Measurements from ENCODE around the gene TBC1D8. TPM values are rescaled to one million over a fixed set of nuclear protein-coding genes. Genes with fewer than 3 reads are reported as not detected.
A peak's percentile ranks its signal among the peaks of the same experiment; 100 is the strongest.

TBC1D8 gene
- total and polyA plus RNA-seq, 2 of the 13 experiments (the other 11 are each of a cell fraction or from before 2014, with no cell fraction given): 45.1 to 95.4 TPM

DNA sequence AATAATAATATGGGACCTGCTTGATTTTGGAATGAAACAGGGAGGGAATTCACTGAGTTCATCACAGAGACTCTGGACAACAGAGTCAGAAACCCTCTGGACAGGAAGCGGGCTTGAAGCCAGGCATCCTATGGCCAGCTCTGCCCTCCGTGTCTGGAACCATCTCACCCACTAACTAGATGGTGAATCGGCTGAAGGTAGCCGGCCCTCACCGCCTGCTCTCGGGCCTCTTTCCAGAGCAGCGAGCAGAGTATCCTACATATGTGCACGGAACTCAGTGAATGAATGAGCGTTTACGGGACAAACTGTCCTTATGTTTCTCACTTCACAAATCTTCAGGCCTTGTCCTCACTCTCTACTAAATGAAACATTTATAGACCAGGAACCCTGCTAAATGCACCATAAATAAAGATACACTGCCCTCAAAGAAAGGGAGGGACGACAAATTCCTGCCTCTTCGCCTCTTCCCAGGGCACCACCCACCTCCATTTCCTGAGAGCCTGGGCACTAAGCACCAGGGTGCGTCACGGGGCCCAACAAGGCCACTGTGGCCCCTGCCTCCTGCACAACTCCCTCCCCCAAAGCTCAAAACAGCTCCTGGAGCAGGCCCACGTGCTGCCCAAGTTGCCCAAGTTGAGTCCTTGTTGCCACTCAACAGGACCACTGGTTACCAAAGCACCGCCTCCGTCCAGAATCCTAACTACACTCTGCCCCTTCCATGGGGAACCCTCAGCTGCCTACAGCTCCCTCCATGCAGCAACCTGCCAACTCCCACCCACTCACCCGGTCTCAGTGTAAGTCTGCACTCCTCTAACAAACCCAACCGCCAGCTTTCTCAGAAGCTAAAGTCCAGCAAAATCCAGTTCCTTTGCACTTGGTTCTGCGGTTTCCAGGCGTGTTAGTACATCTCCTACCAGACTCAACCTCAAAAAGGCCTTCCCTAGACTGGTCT, 1.7 kb downstream of the TBC1D8 start (continued):
- TF ChIP-seq, protein P1, sequence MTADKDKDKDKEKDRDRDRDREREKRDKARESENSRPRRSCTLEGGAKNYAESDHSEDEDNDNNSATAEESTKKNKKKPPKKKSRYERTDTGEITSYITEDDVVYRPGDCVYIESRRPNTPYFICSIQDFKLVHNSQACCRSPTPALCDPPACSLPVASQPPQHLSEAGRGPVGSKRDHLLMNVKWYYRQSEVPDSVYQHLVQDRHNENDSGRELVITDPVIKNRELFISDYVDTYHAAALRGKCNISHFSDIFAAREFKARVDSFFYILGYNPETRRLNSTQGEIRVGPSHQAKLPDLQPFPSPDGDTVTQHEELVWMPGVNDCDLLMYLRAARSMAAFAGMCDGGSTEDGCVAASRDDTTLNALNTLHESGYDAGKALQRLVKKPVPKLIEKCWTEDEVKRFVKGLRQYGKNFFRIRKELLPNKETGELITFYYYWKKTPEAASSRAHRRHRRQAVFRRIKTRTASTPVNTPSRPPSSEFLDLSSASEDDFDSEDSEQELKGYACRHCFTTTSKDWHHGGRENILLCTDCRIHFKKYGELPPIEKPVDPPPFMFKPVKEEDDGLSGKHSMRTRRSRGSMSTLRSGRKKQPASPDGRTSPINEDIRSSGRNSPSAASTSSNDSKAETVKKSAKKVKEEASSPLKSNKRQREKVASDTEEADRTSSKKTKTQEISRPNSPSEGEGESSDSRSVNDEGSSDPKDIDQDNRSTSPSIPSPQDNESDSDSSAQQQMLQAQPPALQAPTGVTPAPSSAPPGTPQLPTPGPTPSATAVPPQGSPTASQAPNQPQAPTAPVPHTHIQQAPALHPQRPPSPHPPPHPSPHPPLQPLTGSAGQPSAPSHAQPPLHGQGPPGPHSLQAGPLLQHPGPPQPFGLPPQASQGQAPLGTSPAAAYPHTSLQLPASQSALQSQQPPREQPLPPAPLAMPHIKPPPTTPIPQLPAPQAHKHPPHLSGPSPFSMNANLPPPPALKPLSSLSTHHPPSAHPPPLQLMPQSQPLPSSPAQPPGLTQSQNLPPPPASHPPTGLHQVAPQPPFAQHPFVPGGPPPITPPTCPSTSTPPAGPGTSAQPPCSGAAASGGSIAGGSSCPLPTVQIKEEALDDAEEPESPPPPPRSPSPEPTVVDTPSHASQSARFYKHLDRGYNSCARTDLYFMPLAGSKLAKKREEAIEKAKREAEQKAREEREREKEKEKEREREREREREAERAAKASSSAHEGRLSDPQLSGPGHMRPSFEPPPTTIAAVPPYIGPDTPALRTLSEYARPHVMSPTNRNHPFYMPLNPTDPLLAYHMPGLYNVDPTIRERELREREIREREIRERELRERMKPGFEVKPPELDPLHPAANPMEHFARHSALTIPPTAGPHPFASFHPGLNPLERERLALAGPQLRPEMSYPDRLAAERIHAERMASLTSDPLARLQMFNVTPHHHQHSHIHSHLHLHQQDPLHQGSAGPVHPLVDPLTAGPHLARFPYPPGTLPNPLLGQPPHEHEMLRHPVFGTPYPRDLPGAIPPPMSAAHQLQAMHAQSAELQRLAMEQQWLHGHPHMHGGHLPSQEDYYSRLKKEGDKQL (CRISPR knock-in tag; IDR thresholded peaks at IDR 0.05; ENCODE audit: low read depth): no peak
- TF ChIP-seq ZNF788 (CRISPR knock-in tag; IDR thresholded peaks at IDR 0.05; ENCODE audit: borderline replicate concordance) (peak; percentile 45; the same call in 1 of the 2 replicates), ZNF737 (CRISPR knock-in tag; IDR thresholded peaks at IDR 0.05; ENCODE audit: borderline replicate concordance) (no peak; the same call in 1 of the 2 replicates), ZNF891 (CRISPR knock-in tag; IDR thresholded peaks at IDR 0.05) (0 out of 2 replicates have a peak, but pooled peaks have one; percentile 26), RAD21 (CRISPR knock-in tag; IDR thresholded peaks at IDR 0.05) (0 out of 2 replicates have a peak, but pooled peaks have one; percentile 5), MAFF (IDR thresholded peaks at IDR 0.05; ENCODE audit: low read depth, low read length) (no peak), ZNF598 (CRISPR knock-in tag; IDR thresholded peaks at IDR 0.05; ENCODE audit: borderline replicate concordance) (0 out of 2 replicates have a peak, but pooled peaks have one; percentile 32), CENPX (CRISPR knock-in tag; IDR thresholded peaks at IDR 0.05) (no peak), U2AF2 (IDR thresholded peaks at IDR 0.05; ENCODE audit: low read depth, low read length) (no peak), ARID2 (CRISPR knock-in tag; IDR thresholded peaks at IDR 0.05; ENCODE audit: borderline replicate concordance) (no peak), ADNP (CRISPR knock-in tag; IDR thresholded peaks at IDR 0.05) (no peak), ZNF296 (CRISPR knock-in tag; conservative IDR thresholded peaks at IDR 0.05) (no peak), ZNF530 (CRISPR knock-in tag; IDR thresholded peaks at IDR 0.05; ENCODE audit: low read depth) (no peak), SMC3 (IDR thresholded peaks at IDR 0.05; ENCODE audit: low read length) (no peak), MBNL3 (CRISPR knock-in tag; conservative IDR thresholded peaks at IDR 0.05) (no peak)
- TF ChIP-seq, protein P2, sequence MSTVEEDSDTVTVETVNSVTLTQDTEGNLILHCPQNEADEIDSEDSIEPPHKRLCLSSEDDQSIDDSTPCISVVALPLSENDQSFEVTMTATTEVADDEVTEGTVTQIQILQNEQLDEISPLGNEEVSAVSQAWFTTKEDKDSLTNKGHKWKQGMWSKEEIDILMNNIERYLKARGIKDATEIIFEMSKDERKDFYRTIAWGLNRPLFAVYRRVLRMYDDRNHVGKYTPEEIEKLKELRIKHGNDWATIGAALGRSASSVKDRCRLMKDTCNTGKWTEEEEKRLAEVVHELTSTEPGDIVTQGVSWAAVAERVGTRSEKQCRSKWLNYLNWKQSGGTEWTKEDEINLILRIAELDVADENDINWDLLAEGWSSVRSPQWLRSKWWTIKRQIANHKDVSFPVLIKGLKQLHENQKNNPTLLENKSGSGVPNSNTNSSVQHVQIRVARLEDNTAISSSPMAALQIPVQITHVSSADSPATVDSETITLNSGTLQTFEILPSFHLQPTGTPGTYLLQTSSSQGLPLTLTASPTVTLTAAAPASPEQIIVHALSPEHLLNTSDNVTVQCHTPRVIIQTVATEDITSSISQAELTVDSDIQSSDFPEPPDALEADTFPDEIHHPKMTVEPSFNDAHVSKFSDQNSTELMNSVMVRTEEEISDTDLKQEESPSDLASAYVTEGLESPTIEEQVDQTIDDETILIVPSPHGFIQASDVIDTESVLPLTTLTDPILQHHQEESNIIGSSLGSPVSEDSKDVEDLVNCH (CRISPR knock-in tag; IDR thresholded peaks at IDR 0.05): no peak
- TF ChIP-seq, protein P3, sequence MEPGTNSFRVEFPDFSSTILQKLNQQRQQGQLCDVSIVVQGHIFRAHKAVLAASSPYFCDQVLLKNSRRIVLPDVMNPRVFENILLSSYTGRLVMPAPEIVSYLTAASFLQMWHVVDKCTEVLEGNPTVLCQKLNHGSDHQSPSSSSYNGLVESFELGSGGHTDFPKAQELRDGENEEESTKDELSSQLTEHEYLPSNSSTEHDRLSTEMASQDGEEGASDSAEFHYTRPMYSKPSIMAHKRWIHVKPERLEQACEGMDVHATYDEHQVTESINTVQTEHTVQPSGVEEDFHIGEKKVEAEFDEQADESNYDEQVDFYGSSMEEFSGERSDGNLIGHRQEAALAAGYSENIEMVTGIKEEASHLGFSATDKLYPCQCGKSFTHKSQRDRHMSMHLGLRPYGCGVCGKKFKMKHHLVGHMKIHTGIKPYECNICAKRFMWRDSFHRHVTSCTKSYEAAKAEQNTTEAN (CRISPR knock-in tag; conservative IDR thresholded peaks at IDR 0.05): no peak
- TF ChIP-seq, protein P4, sequence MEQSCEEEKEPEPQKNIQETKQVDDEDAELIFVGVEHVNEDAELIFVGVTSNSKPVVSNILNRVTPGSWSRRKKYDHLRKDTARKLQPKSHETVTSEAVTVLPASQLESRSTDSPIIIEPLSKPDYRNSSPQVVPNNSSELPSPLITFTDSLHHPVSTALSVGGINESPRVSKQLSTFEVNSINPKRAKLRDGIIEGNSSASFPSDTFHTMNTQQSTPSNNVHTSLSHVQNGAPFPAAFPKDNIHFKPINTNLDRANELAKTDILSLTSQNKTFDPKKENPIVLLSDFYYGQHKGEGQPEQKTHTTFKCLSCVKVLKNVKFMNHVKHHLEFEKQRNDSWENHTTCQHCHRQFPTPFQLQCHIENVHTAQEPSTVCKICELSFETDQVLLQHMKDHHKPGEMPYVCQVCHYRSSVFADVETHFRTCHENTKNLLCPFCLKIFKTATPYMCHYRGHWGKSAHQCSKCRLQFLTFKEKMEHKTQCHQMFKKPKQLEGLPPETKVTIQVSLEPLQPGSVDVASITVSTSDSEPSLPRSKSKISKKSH (CRISPR knock-in tag; IDR thresholded peaks at IDR 0.05; ENCODE audit: borderline replicate concordance): 0 out of 2 replicates have a peak, but pooled peaks have one; percentile 22

Measured in HepG2 (cell line).